AG04450 (cell line): ENCODE measurements around the gene SAA1. TPM values are rescaled to one million over a fixed set of nuclear protein-coding genes. Genes with fewer than 3 reads are reported as not detected.

Experiments used
- CTCF ChIA-PET: fragments of 300-600, 350-600 bp; formaldehyde crosslinking; extraction: SDS; loops from one replicate; lab custom pipeline; 2022; ENCODE audit warnings: antibody characterized with exemption, inconsistent platforms; lab: Charles Lee
- POLR2A ChIA-PET: fragments of 350-600 bp; formaldehyde crosslinking; extraction: SDS; loops from one replicate; lab custom pipeline; 2021; ENCODE audit warnings: antibody characterized with exemption, inconsistent platforms; lab: Yijun Ruan, JAX
- DNase-seq: peaks from one replicate; pipeline ENCODE4 v3.0.0-alpha.2; 2011; ENCODE audit warnings: low read depth, low spot score
- H3K27ac ChIP-seq: one replicate; pipeline ENCODE4 v1.5.1; 2012; ENCODE audit warnings: low read depth, low read length, control low read depth
- H3K27me3 ChIP-seq: one replicate; pipeline ENCODE4 v1.6.0; 2012; ENCODE audit warnings: low read length; ENCODE audit not compliant: control insufficient read depth, insufficient read depth
- H3K4me3 ChIP-seq: 2 replicates; pipeline ENCODE4 v1.5.1; 2011; ENCODE audit warnings: mild to moderate bottlenecking, low read depth, low read length, control low read depth
- H3K9me3 ChIP-seq: 2 replicates; pipeline ENCODE4 v1.5.1; 2012; ENCODE audit warnings: low read length; ENCODE audit not compliant: control insufficient read depth, insufficient read depth
- polyA plus RNA-seq: library from polyadenylated mRNA; depleted of rRNA; stranded (reverse); fragments of >200 nt; gene quantifications from 2 replicates; pipeline ENCODE4 v1.2.3, GENCODE V29; 2011
- TF ChIP-seq, protein P1 (sequence below): IDR thresholded peaks from 2 replicates; pipeline ENCODE4 v1.5.1; 2011; ENCODE audit warnings: low read depth, low read length, control low read depth, inconsistent platforms

SAA1 gene
- polyA plus RNA-seq, 1 experiment, result not detected

DNA sequence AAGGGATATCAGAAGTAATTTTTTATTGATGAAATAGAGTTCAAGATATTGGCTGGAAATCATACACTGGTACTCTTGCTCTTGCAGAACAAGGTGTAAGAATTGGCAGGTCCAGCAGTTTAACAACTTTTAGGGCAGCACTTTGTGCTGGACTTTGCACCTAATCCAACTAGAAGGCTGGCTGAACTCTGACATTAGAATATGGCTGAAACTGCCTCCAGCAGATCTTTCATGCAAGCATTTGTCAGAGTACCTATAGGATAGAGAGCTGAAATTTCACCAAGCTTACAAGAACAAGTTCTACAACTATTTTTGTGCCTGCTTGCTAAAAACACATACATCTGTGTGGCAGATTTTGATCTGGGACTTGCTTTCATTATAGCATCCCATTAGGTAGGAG is 38.7 kb downstream of the SAA1 start:
- Histone ChIP-seq H3K9me3 (no peaks in the 10 kb centered on the region), H3K27ac (no peak overlapping the region), H3K27me3 (no peaks in the 10 kb centered on the region), H3K4me3 (no peak overlapping the region)
- TF ChIP-seq, protein P1, sequence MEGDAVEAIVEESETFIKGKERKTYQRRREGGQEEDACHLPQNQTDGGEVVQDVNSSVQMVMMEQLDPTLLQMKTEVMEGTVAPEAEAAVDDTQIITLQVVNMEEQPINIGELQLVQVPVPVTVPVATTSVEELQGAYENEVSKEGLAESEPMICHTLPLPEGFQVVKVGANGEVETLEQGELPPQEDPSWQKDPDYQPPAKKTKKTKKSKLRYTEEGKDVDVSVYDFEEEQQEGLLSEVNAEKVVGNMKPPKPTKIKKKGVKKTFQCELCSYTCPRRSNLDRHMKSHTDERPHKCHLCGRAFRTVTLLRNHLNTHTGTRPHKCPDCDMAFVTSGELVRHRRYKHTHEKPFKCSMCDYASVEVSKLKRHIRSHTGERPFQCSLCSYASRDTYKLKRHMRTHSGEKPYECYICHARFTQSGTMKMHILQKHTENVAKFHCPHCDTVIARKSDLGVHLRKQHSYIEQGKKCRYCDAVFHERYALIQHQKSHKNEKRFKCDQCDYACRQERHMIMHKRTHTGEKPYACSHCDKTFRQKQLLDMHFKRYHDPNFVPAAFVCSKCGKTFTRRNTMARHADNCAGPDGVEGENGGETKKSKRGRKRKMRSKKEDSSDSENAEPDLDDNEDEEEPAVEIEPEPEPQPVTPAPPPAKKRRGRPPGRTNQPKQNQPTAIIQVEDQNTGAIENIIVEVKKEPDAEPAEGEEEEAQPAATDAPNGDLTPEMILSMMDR, result no peak
- ChIA-PET CTCF (interaction anchor here (0.7 kb wide), 1 partner anchor 805 kb away, joined by 4 read pairs; no protein-coding TSS in a partner anchor), POLR2A (no interaction called here)
- no peak for DNase-seq

DNA sequence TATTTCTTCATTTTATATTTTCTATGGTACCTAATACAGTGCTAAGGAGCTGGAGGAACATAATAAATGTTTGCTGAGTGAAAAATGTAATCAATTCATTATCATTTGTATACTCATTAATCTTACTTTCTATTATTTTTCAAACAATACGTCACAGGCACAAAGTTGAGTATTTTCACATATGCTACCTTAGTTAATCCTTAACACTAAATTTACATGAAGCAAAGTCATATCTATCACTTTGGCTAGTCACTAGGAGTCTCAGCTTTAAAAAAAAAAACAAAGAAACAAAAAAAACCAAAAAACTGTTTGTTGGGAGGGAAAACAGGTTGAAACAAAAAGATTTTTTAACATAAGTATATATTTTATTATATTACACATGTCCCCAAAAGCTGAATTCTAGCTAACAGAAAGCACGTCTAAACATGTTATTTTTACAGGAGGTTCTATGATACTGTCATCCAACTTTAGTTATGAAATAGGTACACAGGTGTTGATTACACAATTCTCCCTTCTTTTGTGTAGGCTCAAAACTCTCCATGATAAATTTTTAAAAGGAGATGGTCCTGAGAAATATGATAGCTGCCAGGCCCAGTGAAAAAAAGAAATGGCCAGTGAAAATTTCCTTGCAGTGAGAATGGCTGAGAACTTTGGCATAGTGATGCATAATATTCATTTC is 41.5 kb downstream of the SAA1 start:
- H3K9me3 ChIP-seq, result no peaks in the 10 kb centered on the region
- ChIA-PET CTCF (interaction anchor here (0.9 to 1.3 kb wide), 2 partner anchors 14 to 64 kb away, joined by 4 to 5 read pairs; no protein-coding TSS in a partner anchor), POLR2A (no interaction called here)
- TF ChIP-seq, protein P1, result no peak
- no peak for DNase-seq
- H3K27me3 ChIP-seq, result no peaks in the 10 kb centered on the region
- H3K27ac ChIP-seq, result no peak overlapping the region
- H3K4me3 ChIP-seq, result no peak overlapping the region

DNA sequence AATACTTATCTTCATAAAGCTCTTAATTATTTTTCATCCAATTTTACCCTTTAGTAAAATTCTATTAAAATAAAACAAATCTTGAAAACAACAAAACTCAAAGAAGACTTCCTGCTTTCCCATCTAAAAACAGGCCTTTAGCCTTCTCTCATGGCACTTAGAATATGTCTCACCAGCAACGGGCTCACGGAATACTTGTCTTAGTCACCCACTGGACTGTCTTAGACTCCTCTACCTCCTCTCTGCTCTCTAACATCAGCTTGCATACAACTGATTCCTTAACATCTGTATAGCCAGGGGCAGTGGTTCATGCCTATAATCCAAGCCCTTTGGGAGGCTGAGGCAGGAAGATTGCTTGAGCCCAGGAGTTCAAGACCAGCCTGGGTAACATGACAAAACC is 42.2 kb downstream of the SAA1 start:
- Histone ChIP-seq H3K4me3 (no peak overlapping the region), H3K27ac (no peak overlapping the region), H3K27me3 (no peaks in the 10 kb centered on the region), H3K9me3 (no peaks in the 10 kb centered on the region)
- ChIA-PET POLR2A (no interaction called here), CTCF (interaction anchor here (0.9 to 1.3 kb wide), 2 partner anchors 15 to 64 kb away, joined by 4 to 5 read pairs; no protein-coding TSS in a partner anchor)
- TF ChIP-seq, protein P1, result no peak
- no peak for DNase-seq

DNA sequence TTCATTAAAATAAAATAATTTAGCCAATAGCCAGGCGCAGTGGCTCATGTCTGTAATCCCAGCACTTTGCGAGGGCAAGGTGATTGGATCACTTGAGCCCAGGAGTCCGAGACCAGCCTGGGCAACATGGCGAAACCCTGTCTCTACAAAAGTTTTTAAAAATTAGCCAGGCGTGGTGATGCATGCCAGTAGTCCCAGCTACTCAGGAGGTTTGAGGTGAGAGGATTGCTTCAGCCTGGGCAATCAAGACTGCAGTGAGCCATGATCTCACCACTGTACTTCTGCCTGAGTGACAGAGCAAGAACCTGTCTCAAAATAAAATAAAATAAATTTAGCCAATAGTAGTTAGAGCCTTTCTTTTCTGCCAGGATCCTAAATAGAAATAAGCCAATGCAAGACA is 43.6 kb downstream of the SAA1 start:
- POLR2A ChIA-PET, result no interaction called here
- TF ChIP-seq, protein P1, result no peak
- H3K27ac ChIP-seq, result no peak overlapping the region
- DNase-seq, result no peak
- H3K9me3 ChIP-seq, result no peaks in the 10 kb centered on the region
- no peaks in the 10 kb centered on the region for H3K27me3 ChIP-seq
- H3K4me3 ChIP-seq, result no peak overlapping the region
- CTCF ChIA-PET, result no interaction called here

DNA sequence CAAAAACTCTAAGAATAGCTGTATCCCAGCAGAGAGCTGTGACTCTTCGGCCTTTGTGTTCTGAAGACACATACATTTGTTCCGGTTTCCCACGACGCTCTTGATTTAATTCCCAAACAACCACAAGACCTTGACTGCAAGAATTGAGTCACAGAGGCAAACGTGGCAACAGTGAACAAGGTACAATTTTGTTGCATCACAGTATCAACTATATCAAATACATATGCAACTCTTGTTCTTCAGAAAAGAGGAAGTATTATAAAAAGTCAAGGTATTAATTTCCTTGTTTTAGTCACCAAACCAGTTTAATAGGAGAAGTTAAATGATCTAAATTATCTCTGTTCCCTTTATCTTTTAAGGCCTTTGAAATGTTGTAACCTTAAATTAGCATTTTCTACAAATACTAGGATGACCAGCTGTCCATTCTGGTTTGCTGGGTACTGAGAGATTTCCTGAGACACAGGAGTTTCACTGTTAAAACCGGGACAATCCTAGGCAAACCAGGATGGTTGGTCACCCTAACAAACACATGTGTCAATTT is 44.8 kb downstream of the SAA1 start:
- TF ChIP-seq, protein P1, result no peak
- Histone ChIP-seq H3K4me3 (no peak overlapping the region), H3K9me3 (no peaks in the 10 kb centered on the region), H3K27me3 (no peaks in the 10 kb centered on the region), H3K27ac (no peak overlapping the region)
- CTCF ChIA-PET, result no interaction called here
- no peak for DNase-seq
- POLR2A ChIA-PET, result no interaction called here
